RWPE2 (cell line): ENCODE measurements around the gene ACKR3.

Experiments
- ATAC-seq: fragments of 200-7000 bp; cut with Tn5 transposase; 3 replicates; pipeline ENCODE4 v1.9.1; 2021; ENCODE audit warnings: low read depth
- DNase-seq: peaks from one replicate; pipeline ENCODE4 v3.0.0-alpha.2; 2020; ENCODE audit warnings: low spot score
- H3K27ac ChIP-seq: fragments of 450-650 bp; 2 replicates; pipeline ENCODE4 v1.5.1; 2017; ENCODE audit warnings: mild to moderate bottlenecking; ENCODE audit not compliant: poor library complexity, severe bottlenecking
- H3K27me3 ChIP-seq: fragments of 250-450 bp; sonication (Bioruptor Pico); 2 replicates; pipeline ENCODE4 v1.5.1; 2021; ENCODE audit warnings: mild to moderate bottlenecking, moderate library complexity; ENCODE audit not compliant: insufficient read depth, poor library complexity, severe bottlenecking
- H3K36me3 ChIP-seq: fragments of 250-450 bp; sonication (Bioruptor Pico); 2 replicates; pipeline ENCODE4 v1.5.1; 2020; ENCODE audit warnings: low read depth, mild to moderate bottlenecking, moderate library complexity
- H3K4me1 ChIP-seq: fragments of 250-450 bp; sonication (Bioruptor Pico); 2 replicates; pipeline ENCODE4 v1.5.1; 2021; ENCODE audit warnings: mild to moderate bottlenecking, moderate library complexity; ENCODE audit not compliant: insufficient read depth, poor library complexity, severe bottlenecking
- H3K4me3 ChIP-seq: fragments of 250-450 bp; sonication (Bioruptor Pico); 2 replicates; pipeline ENCODE4 v1.5.1; 2021; ENCODE audit warnings: mild to moderate bottlenecking, moderate library complexity; ENCODE audit not compliant: severe bottlenecking
- H3K9me3 ChIP-seq: fragments of 250-450 bp; sonication (Bioruptor Pico); 2 replicates; pipeline ENCODE4 v1.5.1; 2021; ENCODE audit warnings: mild to moderate bottlenecking, moderate library complexity; ENCODE audit not compliant: severe bottlenecking
- CTCF ChIP-seq: fragments of 450-650 bp; IDR thresholded peaks from one replicate; pipeline ENCODE4 v1.5.1; 2017; ENCODE audit warnings: mild to moderate bottlenecking, moderate library complexity; ENCODE audit not compliant: poor library complexity, severe bottlenecking

ACKR3 gene

GRCh38 chr2:236551471-236552211 is 18.0 kb upstream of the ACKR3 start:
- Histone ChIP-seq H3K9me3 (no peaks in the 10 kb centered on the region), H3K36me3 (no peaks in the 10 kb centered on the region), H3K4me1 (no peaks in the 10 kb centered on the region), H3K4me3 (no peak overlapping the region), H3K27ac (no peak overlapping the region), H3K27me3 (no peaks in the 10 kb centered on the region)
- no peak for ATAC-seq
- no peak for DNase-seq
- no peak for TF ChIP-seq CTCF

GRCh38 chr2:236552212-236552542 is 17.4 kb upstream of the ACKR3 start:
- H3K4me3 ChIP-seq: no peak overlapping the region
- H3K36me3 ChIP-seq: no peaks in the 10 kb centered on the region
- H3K27me3 ChIP-seq: no peaks in the 10 kb centered on the region
- H3K9me3 ChIP-seq: no peaks in the 10 kb centered on the region
- H3K4me1 ChIP-seq: no peaks in the 10 kb centered on the region
- ATAC-seq (no peak), DNase-seq (no peak)
- no peak for TF ChIP-seq CTCF
- no peak overlapping the region for H3K27ac ChIP-seq

GRCh38 chr2:236552581-236553363 is 16.9 kb upstream of the ACKR3 start:
- DNase-seq (no peak), ATAC-seq (no peak)
- no peak for TF ChIP-seq CTCF
- Histone ChIP-seq H3K27me3 (no peaks in the 10 kb centered on the region), H3K36me3 (no peaks in the 10 kb centered on the region), H3K4me3 (no peak overlapping the region), H3K9me3 (no peaks in the 10 kb centered on the region), H3K27ac (no peak overlapping the region), H3K4me1 (no peaks in the 10 kb centered on the region)

DNA sequence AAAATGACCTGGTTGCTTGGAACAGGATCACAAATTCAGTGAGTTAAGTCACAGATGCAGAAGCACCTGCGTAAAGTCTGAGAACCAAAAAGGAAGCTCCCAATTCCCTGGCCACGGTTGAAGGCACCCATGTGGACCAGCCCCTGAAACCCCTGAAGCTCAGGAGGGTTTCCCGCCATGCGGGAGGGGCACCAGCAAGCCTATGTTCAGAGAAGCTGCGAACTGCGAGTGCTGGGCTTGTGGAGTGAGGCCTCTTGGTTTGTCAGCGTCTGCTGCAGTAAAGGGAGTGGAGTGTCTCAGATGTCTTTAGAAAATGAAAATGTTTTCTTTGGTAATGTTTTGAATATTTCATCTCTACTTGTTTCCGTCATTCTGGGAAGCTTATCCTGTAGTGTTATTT is 16.1 kb upstream of the ACKR3 start:
- H3K27ac ChIP-seq: no peak overlapping the region
- H3K36me3 ChIP-seq: no peaks in the 10 kb centered on the region
- H3K4me1 ChIP-seq: no peaks in the 10 kb centered on the region
- H3K4me3 ChIP-seq: no peak overlapping the region
- no peak for TF ChIP-seq CTCF
- no peaks in the 10 kb centered on the region for H3K27me3 ChIP-seq
- DNase-seq: no peak
- ATAC-seq: no peak
- no peaks in the 10 kb centered on the region for H3K9me3 ChIP-seq
